Activated T-cell treated with anti-CD3 and anti-CD28 coated beads, Interleukin-2, amount 50 U/mL, for 72 hours (primary cell): ENCODE data around the gene HDGFL2. TPM values are rescaled to one million over a fixed set of nuclear protein-coding genes. Genes with fewer than 3 reads are reported as not detected.

Source experiments
- ATAC-seq, 2 donors: fragments of 150-1000 bp; cut with Tn5 transposase; replicated peaks in 1 of 2; 2 replicates each; pipeline ENCODE4 v1.10.0; 2021; ENCODE audit warnings: moderate library complexity in 2 of 2, mild to moderate bottlenecking in 1 of 2
- DNase-seq, 2 donors: peaks; one replicate each; pipeline ENCODE4 v3.0.0; 2021 to 2022; ENCODE audit warnings: mixed read lengths in 1 of 2
- H3K27ac Mint-ChIP-seq: one replicate; pipeline ENCODE4 v1.8.0; 2022; ENCODE audit warnings: mild to moderate bottlenecking, moderate library complexity, mixed read lengths
- H3K27me3 Mint-ChIP-seq: one replicate; pipeline ENCODE4 v1.8.0; 2022; ENCODE audit warnings: low read depth, mixed read lengths
- H3K36me3 Mint-ChIP-seq, 2 donors: one replicate each; pipeline ENCODE4 v1.8.0; 2022; ENCODE audit warnings: mixed read lengths in 2 of 2, mild to moderate bottlenecking in 1 of 2; ENCODE audit not compliant: insufficient read depth in 2 of 2
- H3K4me1 Mint-ChIP-seq: one replicate; pipeline ENCODE4 v1.8.0; 2022; ENCODE audit warnings: low read depth, mixed read lengths
- H3K4me3 Mint-ChIP-seq, 2 donors: one replicate each; pipeline ENCODE4 v1.8.0; 2022; ENCODE audit warnings: mild to moderate bottlenecking in 2 of 2, mixed read lengths in 2 of 2, moderate library complexity in 2 of 2
- H3K9me3 Mint-ChIP-seq, 2 donors: one replicate each; pipeline ENCODE4 v1.8.0; 2022; ENCODE audit warnings: mixed read lengths in 2 of 2
- total RNA-seq, 2 donors: library from RNA; stranded (reverse); gene quantifications; one replicate each; pipeline ENCODE4 v1.2.3, GENCODE V29; 2022

Gene HDGFL2
- total RNA-seq, 2 donors from 2014 or later, result 48.5 to 58.9 TPM

DNA sequence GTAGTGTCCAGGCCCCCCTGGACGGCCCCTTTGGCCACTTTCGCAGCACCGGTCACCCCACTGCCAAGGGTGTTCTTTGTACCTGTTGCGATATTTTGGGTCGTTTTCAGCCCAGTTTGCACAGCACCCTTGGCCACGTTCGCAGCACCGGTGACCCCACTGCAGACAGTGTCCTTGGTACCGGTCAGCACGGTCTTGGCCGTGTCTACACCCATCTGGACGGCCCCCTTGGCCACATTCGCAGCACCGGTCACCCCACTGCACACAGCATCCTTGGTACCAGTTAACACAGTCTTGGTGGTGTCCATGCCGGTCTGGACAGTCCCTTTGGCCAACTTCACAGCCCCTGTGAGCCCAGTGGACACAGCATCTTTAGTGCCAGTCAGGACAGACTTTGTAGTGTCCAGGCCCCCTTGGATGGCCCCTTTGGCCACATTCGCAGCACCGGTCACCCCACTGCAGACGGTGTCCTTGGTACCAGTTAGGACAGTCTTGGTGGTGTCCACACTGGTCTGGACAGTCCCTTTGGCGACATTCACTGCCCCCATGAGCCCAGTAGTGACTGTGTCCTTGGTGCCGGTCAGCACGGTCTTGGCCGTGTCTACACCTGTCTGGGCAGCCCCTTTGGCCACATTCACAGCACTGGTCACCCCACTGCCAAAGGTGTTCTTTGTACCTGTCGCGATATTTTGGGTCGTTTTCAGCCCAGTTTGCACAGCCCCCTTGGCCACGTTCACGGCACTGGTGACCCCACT is 39.4 kb downstream of the HDGFL2 start:
- ATAC-seq (no peak), DNase-seq (no peak)
- Mint-ChIP-seq H3K27ac (no peak overlapping the region), H3K27me3 (no peaks in the 10 kb centered on the region), H3K36me3 (no peaks in the 10 kb centered on the region), H3K9me3 (no peaks in the 10 kb centered on the region), H3K4me1 (peaks cover 3% of the 10 kb centered on the region), H3K4me3 (no peak overlapping the region)

DNA sequence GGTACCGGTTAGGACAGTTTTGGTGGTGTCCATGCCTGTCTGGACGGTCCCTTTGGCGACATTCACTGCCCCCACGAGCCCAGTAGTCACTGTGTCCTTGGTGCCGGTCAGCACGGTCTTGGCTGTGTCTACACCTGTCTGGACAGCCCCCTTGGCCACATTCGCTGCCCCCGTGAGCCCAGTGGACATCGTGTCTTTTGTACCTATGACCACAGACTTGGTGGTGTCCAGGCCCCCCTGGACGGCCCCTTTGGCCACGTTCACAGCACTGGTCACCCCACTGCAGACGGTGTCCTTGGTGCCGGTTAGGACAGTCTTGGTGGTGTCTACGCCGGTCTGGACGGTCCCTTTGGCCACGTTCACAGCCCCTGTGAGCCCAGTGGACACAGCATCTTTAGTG is 40.0 kb downstream of the HDGFL2 start:
- H3K27me3 Mint-ChIP-seq, result no peaks in the 10 kb centered on the region
- no peaks in the 10 kb centered on the region for H3K4me1 Mint-ChIP-seq
- no peak overlapping the region for H3K27ac Mint-ChIP-seq
- ATAC-seq, result no peak
- H3K4me3 Mint-ChIP-seq, result no peak overlapping the region
- H3K9me3 Mint-ChIP-seq, result no peaks in the 10 kb centered on the region
- H3K36me3 Mint-ChIP-seq, result no peaks in the 10 kb centered on the region
- no peak for DNase-seq

DNA sequence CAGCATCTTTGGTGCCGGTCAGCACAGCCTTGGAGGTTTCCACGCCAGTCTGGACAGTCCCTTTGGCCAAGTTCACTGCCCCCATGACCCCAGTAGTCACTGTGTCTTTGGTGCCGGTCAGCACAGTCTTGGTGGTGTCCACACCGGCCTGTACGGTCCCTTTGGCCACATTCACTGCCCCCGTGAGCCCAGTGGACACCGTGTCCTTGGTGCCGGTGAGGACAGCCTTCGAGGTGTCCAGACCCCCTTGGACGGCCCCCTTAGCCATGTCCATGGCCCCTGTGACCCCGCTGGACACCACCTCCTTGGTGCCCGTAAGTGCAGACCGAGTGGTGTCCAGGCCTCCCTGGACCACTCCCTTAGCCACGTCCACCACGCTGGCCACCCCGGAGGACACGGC is 41.2 kb downstream of the HDGFL2 start:
- H3K9me3 Mint-ChIP-seq, result no peaks in the 10 kb centered on the region
- H3K27me3 Mint-ChIP-seq, result no peaks in the 10 kb centered on the region
- H3K4me1 Mint-ChIP-seq, result no peaks in the 10 kb centered on the region
- DNase-seq (no peak), ATAC-seq (no peak)
- no peak overlapping the region for H3K27ac Mint-ChIP-seq
- H3K4me3 Mint-ChIP-seq, result no peak overlapping the region
- no peaks in the 10 kb centered on the region for H3K36me3 Mint-ChIP-seq

- Mint-ChIP-seq H3K4me1 (no peaks in the 10 kb centered on the region), H3K4me3 (no peak overlapping the region), H3K27me3 (no peaks in the 10 kb centered on the region), H3K9me3 (no peaks in the 10 kb centered on the region), H3K36me3 (no peaks in the 10 kb centered on the region), H3K27ac (no peak overlapping the region)
- no peak for DNase-seq
- ATAC-seq, result no peak
Measured at GRCh38 chr19:4515732-4516131, 43.6 kb downstream of the HDGFL2 start.

- Mint-ChIP-seq H3K27ac (no peak overlapping the region), H3K4me1 (no peaks in the 10 kb centered on the region), H3K9me3 (no peaks in the 10 kb centered on the region), H3K27me3 (no peaks in the 10 kb centered on the region), H3K4me3 (no peak overlapping the region), H3K36me3 (no peaks in the 10 kb centered on the region)
- ATAC-seq (no peak), DNase-seq (no peak)
Measured at GRCh38 chr19:4516199-4516938, 44.3 kb downstream of the HDGFL2 start.

GRCh38 chr19:4516939-4517300 is 44.8 kb downstream of the HDGFL2 start:
- Mint-ChIP-seq H3K27ac (no peak overlapping the region), H3K9me3 (no peaks in the 10 kb centered on the region), H3K4me3 (no peak overlapping the region), H3K36me3 (no peaks in the 10 kb centered on the region), H3K27me3 (no peaks in the 10 kb centered on the region), H3K4me1 (no peaks in the 10 kb centered on the region)
- DNase-seq (no peak), ATAC-seq (no peak)

DNA sequence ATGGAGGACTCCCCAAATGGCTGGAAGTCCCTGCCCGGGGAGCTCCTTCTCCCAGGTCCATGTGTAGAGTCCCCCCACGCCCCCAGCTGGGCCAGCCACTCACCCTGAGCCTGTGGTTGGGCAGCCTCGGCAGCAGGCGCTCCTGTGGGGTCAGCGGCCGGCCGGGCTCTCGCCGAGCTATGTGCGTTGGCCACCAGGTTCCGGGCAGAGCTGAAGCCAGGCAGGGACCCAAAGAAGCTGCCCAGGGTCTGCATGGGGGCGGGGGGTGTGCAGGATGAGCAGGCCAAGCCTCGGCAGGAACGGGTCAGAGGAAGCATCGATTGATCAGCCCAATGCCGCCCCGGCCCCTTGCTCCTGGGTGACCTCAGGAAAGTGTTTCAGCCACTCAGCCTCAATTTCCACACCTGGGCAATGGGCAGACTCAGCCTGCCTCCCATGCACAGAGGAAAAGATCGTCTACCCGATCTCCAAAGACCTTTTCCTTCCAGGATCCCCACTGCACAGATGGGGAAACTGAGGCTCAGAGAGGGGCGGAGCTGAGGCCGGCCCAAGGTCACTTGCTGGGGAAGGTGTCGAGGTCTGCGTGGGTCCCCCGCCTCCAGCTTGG is 45.5 kb downstream of the HDGFL2 start:
- Mint-ChIP-seq H3K27ac (no peak overlapping the region), H3K27me3 (no peaks in the 10 kb centered on the region), H3K9me3 (no peaks in the 10 kb centered on the region), H3K4me3 (no peak overlapping the region), H3K4me1 (no peaks in the 10 kb centered on the region), H3K36me3 (no peaks in the 10 kb centered on the region)
- DNase-seq, result no peak
- ATAC-seq, result no peak

GRCh38 chr19:4518345-4519171 is 46.5 kb downstream of the HDGFL2 start, which contains the start of gene PLIN4:
Gene PLIN4 (minus strand): TSS chr19:4518486. CDS start chr19:4518272, 214 bp downstream.
- Mint-ChIP-seq H3K4me1 (no peaks in the 10 kb centered on the region), H3K27me3 (no peaks in the 10 kb centered on the region), H3K4me3 (no peak within 1 kb of the TSS), H3K27ac (no peak within 1 kb of the TSS), H3K9me3 (no peaks in the 10 kb centered on the region), H3K36me3 (no peaks in the 10 kb centered on the region)
- no peak for ATAC-seq
- no peak for DNase-seq

GRCh38 chr19:4519172-4519496 is 47.0 kb downstream of the HDGFL2 start:
- Mint-ChIP-seq H3K9me3 (no peaks in the 10 kb centered on the region), H3K4me1 (no peaks in the 10 kb centered on the region), H3K27ac (no peak overlapping the region), H3K27me3 (no peaks in the 10 kb centered on the region), H3K4me3 (no peak overlapping the region), H3K36me3 (no peaks in the 10 kb centered on the region)
- ATAC-seq (no peak), DNase-seq (no peak)

DNA sequence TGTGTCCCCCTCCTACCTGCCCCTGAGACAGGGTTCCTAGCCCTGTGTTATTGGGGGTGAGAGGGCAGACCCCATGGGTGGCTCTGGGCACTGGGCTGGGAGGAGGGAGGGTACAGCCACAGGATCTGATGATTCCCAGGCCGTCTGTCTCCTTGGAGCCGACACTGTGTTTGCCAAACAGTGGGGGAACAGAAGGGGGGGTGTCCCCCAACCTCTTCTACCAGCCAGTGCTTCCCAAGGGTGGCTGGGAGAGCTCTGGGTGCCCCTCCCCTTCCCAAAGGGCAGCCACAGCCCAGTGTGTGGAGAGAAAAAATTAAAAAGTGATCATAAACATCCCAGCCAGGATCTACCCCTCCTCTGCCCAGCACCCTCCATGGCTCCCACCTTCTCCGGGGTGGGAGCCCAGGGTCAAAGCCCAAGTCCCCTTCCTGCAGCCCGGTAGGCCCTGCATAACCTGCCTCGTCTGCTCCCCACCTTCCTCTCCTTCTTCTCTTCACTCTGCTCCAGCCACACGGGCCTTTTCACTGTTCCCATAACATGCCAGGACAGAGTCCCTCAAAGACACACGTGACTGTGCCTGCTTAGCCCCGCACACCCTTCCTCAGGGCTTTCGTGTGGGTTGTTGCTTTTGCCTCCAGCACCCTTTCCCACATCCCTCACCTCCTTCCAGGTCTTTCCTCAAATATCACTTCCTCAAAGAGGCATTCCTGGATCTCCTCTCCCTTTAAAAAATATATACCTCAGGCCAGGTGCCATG is 47.6 kb downstream of the HDGFL2 start:
- no peaks in the 10 kb centered on the region for H3K9me3 Mint-ChIP-seq
- ATAC-seq, result no peak
- H3K27me3 Mint-ChIP-seq, result no peaks in the 10 kb centered on the region
- no peaks in the 10 kb centered on the region for H3K36me3 Mint-ChIP-seq
- no peak overlapping the region for H3K27ac Mint-ChIP-seq
- no peaks in the 10 kb centered on the region for H3K4me1 Mint-ChIP-seq
- DNase-seq, result no peak
- no peak overlapping the region for H3K4me3 Mint-ChIP-seq

DNA sequence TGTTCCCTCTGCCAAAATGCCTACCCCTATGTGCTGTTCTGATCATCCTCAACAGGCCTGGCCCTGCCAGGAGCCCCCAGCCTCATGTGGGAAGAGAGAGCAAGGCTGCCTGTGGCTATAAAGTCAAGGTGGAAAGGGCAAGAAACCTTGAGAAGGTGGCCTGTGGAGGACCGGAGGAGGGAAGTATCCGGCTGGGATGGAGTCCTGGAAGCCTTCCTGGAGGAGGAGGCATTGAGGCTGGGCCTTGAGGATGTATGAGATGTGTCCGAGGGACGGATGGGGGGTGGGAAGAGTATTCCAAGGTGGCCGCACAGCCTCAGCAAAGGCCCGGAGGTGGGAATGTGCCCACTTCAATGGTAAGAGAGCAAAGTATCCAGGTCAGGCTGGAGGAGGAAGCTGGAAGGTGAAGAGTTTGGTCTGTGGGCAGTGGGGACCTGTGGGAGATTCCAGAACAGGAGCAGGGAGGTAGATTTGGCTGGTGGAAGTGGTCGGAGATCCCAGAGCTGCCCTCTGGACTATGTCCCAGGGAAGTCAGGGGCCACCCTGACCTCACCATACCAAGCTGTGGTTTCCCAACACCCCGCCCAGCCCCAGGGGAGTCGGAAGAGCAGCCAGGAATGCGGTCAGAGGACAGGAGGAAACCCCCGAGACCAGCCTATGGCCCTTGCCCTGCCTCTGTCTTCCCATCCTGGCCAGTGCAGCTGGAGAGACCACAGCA is 49.2 kb downstream of the HDGFL2 start:
- H3K9me3 Mint-ChIP-seq, result no peaks in the 10 kb centered on the region
- no peak overlapping the region for H3K27ac Mint-ChIP-seq
- ATAC-seq (no peak), DNase-seq (no peak)
- no peaks in the 10 kb centered on the region for H3K4me1 Mint-ChIP-seq
- no peak overlapping the region for H3K4me3 Mint-ChIP-seq
- H3K36me3 Mint-ChIP-seq, result no peaks in the 10 kb centered on the region
- H3K27me3 Mint-ChIP-seq, result no peaks in the 10 kb centered on the region

DNA sequence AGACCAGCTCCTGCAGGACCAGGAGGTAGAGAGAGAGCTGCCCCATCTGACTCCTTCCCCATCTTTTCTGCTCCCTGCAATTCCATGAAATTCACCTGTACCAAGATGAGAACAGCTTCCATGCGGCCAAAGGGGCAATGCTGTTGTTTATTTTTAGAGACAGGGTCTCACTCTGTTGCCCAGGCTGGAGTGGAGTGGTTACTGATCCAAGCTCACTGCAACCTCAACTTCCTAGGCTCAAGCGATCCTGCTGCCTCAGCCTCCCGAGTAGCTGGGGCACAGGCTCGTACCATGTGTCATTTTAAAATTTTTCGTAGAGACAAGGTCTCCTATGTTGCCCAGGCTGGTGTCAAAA is 49.8 kb downstream of the HDGFL2 start:
- Mint-ChIP-seq H3K36me3 (no peaks in the 10 kb centered on the region), H3K27ac (no peak overlapping the region), H3K4me1 (no peaks in the 10 kb centered on the region), H3K4me3 (no peak overlapping the region), H3K27me3 (no peaks in the 10 kb centered on the region), H3K9me3 (no peaks in the 10 kb centered on the region)
- DNase-seq (no peak), ATAC-seq (no peak)
